HG03103 (cell line): ENCODE results near the gene NLGN3.
A peak's percentile ranks its signal among the peaks of the same experiment; 100 is the strongest.

Source experiments
- ATAC-seq: cut with Tn5 transposase; IDR thresholded peaks from one replicate; pipeline ENCODE4 v1.9.1; 2021; ENCODE audit warnings: low read depth; ENCODE audit not compliant: unreplicated experiment

NLGN3 gene

DNA sequence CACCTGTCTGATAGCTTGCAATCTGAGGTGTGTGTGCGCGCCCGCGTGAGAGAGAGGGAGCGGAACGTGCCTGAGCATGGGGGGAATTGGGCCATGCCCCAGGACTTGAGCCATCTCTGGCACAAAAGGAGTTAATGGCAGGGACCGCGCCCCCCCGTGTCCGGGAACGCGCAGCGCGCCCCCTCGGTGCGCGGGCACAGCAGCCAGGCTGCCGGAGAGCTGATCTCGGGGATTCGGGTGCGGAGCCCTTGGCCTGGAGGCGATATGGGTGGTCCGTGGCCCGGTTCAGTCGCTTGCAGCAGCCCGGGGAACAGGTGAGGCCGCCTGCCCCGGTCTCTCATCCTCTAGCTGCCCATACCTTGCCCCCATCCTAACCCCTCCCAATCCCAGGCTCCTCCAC lies at the start of gene NLGN3:
Gene NLGN3, plus strand, starts transcription at position 191 of the 400 bp plus-strand sequence. CDS start 2,909 bp downstream, outside the sequence.
- ATAC-seq = no peak

DNA sequence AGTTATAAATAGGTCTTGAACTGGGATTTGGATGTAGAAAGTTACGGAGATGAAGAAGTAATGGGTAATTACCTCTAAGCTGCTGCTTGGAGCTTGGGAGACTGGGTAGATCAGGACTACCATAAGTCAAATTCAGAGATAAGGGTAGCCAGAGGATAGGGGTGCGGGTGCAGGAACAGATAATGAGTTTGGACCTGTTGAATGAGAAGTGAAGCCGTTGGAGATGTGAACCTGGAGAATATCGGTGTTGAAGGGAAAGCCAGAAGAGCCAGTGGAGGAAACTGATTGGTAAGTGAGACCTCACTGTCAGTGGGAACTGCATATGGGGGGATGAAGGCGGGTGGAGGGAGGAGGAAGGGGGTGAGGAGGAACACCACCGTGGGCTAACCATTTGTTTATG lies 49.6 kb upstream of the NLGN3 start:
- ATAC-seq = no peak

DNA sequence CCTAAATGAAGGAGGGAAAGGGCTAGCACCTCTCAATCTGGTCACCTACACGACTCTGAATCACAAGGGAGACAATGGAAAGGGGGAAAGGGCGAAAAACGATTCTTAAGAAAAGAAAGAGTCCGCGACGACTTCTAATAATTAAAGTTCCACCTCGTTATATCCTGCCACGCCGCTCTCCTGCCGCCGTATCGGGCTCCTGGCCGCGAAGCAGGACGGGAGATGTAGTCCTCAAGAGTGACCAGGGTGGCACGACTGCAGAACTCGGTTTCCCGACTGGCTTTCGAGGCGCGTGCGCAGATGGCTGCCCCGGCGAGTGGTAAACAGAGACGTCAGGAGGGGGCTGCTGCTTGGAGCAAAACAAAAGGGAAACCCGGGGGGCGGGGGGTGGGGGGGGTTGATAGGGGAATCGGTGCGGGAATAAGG lies 49.1 kb upstream of the NLGN3 start, which contains the start of gene FOXO4:
Gene FOXO4, plus strand, starts transcription at position 297 of the 426 bp plus-strand sequence. CDS start 678 bp downstream, outside the sequence.
- ATAC-seq = peak; percentile 86

DNA sequence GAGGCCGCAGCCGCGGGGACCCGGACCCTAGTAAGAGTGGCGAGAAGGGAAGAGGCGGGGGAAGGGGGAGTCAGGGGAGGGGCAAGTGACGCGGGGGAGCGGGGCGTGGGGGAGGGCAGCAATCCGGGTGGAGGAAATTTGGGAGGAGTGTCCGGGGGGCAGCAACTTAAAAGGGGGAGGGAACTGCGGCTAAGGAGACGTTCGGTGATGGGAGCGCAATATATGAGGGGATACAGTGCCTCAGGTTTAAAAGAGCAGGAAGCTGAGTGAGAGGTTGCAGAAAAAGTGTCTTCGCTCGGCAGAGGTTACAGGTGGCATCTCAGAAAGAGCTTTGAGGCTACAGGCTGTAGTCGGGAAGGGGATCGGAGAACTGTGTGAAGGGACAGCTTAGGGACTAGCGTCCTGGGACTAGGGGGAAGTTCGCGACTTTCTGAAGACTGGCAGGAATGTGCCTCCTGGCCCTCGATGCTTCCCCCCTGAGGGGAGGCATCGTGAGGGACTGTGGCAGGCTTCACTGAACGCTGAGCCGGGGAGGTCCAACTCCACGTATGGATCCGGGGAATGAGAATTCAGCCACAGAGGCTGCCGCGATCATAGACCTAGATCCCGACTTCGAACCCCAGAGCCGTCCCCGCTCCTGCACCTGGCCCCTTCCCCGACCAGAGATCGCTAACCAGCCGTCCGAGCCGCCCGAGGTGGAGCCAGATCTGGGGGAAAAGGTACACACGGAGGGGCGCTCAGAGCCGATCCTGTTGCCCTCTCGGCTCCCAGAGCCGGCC lies 48.5 kb upstream of the NLGN3 start:
- ATAC-seq = peak; percentile 19

DNA sequence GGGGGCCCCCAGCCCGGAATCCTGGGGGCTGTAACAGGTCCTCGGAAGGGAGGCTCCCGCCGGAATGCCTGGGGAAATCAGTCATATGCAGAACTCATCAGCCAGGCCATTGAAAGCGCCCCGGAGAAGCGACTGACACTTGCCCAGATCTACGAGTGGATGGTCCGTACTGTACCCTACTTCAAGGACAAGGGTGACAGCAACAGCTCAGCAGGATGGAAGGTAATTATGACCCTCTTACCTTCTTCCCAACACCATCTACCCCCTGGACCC lies 47.9 kb upstream of the NLGN3 start:
- no peak for ATAC-seq

DNA sequence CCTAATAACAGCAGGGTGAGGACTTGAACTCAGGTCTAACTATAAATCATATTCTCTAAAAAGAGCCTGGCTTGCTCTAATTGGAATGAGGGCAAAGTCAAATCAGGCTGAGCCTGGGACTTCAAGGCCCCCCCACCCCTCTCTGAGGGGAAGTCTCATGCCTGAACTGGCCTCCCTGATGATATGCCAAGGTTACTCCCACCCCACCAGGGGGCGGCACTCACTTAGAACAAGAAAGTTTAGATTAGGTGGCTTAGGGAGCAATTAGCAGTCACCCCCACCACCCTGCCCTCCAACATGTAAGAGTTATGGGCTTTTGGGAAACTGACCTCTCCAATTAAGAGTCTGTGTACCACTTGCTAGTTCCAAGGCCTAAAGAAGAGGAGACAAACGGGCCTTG lies 46.3 kb upstream of the NLGN3 start:
- ATAC-seq = no peak

DNA sequence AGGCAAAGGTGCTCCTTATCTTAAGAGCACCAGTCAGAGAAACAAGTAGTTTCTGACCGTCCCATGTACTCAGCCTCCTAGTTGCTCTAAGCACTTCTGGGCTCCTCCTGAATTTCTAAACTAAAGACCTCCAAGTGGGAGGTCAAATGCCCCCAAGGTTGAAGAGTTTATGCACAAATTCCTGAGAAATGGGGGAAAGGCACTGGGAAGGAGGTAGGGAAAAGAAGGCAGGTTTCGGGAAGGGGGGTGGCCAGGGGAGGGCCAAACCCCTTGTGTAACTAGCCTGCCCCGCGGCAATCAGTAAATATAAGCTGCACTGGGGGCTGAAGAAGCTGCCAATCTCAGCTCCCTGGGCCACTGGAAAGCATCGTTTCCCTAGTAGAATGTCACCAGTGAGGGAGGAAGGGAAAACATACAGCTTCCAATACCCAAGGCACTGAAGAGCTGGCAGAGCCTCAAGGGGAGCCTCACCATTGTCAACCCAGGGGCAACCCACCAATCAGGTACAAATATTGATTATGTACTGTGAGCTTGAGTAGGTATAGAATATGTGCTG lies 45.6 kb upstream of the NLGN3 start:
- no peak for ATAC-seq

DNA sequence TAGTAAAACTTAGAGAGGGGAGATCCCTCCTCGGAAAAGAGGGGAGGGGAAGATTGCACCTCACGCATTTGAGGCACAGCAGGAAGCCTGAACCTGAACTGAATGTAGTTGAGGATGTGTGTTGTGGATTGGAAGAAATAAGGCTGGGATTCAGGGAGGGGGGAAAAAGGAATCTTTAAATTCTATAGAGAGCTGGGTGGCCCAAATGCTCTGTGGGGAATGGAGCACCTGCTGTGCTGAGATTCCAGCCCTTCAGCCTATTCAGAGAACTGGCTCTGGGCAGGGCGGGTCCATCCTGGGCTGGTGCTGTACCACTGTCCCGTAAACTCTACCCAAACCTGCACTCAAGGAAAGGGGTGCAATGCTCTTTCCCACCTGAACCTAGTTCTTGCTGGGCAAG lies 44.9 kb upstream of the NLGN3 start:
- ATAC-seq = no peak

DNA sequence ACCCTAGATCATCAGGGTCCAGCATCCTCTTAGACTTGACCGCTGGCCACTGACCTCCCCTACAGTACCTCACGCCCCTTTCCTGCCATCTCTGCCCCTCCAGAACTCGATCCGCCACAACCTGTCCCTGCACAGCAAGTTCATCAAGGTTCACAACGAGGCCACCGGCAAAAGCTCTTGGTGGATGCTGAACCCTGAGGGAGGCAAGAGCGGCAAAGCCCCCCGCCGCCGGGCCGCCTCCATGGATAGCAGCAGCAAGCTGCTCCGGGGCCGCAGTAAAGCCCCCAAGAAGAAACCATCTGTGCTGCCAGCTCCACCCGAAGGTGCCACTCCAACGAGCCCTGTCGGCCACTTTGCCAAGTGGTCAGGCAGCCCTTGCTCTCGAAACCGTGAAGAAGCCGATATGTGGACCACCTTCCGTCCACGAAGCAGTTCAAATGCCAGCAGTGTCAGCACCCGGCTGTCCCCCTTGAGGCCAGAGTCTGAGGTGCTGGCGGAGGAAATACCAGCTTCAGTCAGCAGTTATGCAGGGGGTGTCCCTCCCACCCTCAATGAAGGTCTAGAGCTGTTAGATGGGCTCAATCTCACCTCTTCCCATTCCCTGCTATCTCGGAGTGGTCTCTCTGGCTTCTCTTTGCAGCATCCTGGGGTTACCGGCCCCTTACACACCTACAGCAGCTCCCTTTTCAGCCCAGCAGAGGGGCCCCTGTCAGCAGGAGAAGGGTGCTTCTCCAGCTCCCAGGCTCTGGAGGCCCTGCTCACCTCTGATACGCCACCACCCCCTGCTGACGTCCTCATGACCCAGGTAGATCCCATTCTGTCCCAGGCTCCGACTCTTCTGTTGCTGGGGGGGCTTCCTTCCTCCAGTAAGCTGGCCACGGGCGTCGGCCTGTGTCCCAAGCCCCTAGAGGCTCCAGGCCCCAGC lies 43.8 kb upstream of the NLGN3 start:
- no peak for ATAC-seq

DNA sequence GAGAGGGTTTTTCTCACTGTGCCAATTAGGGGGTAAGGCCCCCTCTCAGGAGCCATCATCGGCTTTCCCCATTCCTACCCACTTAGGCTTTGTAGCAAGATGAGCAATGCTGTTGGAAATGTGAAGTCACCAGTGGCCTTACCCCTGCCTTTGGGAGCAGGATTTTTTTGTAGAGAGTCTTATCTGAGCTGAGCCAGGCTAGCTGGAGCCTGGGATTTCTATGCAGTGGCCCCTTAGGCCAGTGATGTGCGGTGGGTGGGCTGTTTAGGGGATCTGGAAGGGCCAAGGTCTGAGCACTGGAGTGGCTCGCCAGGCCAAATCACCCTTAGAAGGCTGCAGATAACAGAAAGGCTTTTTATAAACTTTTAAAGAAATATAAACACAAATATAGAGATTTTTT lies 42.3 kb upstream of the NLGN3 start:
- ATAC-seq = no peak

DNA sequence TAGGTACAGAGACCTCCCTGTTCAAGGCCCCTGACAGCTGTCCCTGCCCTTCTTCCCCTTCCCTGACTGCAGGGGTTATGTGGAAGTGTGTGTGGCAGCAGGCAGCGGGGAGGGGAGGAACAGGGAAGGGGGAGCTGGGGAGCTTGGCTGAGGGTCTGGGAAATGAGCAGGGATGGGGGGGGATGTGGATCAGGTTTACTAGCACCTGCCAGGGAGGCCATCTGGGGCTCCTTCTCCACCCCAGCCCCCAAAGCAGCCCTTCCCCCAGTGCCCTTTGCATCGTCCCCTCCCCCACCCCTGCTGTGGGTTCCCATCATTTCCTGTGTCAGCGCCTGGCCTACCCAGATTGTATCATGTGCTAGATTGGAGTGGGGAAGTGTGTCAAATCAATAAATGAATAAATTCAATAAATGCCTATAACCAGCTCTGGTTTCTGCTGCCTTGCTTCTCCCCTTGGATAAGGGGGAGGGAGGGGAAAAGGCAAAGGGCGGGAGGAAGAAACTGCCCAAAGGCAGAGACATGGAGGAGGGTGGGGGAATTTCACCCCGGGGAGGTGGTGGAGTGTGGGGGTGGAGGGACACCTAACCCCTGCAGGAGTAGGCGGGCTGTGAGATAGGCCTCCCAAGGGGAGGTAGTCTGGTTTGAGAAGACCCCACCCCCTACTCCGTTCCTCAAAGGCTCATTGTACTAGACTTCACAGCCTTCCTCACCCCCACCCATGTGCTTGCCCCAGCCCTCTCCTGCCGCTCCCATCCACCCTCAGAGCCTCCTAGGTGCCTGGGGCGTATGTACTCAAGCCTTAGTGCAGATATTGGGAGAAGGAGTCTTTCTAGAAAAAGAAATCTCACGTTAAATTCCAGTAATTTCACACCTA lies 41.3 kb upstream of the NLGN3 start:
- no peak for ATAC-seq

DNA sequence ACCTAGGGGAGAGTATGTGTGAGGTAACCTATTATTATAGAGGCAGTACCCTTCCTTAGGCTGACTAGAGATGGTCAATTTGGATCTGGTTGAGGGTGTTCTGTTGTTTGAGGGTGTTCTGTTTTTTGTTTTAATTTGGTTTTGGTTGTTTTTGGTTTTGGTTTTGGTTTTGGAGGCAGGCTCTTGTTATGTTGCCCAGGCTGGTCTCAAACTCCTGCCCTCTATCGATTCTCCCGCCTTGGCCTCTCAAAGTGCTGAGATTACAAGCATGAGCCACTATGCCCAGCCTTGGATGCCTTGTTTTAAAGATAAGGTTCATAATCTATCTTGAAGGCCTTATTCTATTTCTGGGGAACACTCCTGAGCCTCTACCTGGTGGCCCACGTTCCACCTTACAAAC lies 39.0 kb upstream of the NLGN3 start:
- no peak for ATAC-seq

DNA sequence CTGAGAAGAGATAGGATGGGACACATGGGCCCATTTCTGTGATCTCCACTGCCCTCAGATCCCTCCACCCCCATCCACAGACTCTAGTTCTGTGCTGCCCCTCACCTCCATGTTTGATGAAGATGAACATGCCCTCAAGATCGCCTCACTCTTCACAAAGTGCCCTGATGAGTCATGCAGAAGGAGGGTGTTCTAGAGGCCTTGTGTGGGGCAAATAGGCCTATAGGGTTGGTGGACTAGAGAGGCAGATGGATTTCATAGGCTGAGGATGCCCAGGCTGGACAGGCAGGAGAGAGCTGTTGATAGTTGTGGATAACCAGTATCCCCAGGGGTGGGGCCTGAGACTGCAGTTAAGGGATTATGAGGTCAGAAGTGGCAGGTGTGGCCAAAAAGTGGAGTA lies 38.2 kb upstream of the NLGN3 start, which contains the start of gene CXorf65:
Gene CXorf65, minus strand, starts transcription at position 314 of the 400 bp plus-strand sequence. Its CDS starts 184 bp downstream, at position 130.
- ATAC-seq = no peak

DNA sequence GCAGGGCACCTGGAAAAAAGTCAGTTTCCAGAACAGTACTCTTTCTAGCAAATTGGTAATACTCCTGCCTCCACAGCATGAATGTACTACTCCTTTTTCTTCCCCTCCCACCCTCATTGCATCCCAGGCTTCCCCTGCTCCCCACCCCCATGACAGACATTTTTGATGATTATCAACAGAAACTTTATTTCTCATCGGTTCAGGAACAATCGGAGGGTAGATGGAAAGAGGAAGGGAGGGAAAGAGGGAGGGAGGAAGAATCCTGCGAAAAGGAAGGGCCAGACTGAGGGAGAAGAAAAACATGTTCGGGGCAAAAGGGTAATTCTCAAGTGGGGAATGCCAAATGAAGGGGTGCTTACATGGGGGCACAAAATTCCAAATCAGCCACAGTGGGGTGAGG lies 37.4 kb upstream of the NLGN3 start:
- ATAC-seq = no peak

DNA sequence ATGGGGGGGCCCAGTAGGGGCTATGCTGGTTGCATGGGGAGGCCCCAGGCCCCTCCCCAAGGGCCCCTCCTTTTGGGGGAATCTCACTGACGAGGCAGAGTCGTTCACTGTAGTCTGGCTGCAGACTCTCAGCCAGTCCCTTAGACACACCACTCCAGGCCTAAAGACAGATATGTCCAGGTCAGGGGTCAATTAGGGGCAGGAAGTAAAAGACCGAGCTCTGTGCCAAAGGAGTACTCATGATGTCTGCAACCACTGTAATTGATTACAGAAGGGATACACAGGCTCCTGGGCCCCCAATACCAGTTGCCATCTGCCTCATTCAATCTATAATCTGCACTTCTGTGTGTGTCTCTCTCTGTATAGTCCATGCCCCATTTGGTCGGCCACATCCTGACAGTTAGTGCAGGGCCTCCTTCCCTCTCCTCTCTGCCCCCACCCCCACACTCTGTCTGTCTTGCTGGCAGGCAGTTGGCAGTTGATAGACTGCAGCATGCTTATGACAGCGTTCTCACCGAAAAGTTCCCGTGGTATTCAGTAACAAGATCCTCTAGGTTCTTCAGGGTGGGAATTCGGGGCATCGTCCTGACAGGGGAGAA lies 36.8 kb upstream of the NLGN3 start:
- ATAC-seq = no peak

DNA sequence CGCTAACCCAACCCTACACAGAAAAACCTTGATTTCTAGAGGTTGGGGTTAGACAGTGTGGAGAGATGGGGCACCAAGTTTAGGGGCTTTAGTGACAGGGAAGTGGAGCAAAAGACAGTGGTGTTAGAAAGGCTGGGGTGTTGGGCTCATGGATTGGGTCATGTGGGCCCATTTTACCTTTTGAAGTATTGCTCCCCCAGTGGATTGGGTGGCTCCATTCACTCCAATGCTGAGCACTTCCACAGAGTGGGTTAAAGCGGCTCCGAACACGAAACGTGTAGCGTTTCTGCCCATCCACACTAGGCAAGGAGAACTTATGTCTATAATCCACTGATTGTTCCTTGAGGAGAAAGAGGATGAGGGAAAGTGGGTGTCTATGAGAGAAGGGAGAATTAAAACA lies 35.6 kb upstream of the NLGN3 start:
- ATAC-seq = no peak

DNA sequence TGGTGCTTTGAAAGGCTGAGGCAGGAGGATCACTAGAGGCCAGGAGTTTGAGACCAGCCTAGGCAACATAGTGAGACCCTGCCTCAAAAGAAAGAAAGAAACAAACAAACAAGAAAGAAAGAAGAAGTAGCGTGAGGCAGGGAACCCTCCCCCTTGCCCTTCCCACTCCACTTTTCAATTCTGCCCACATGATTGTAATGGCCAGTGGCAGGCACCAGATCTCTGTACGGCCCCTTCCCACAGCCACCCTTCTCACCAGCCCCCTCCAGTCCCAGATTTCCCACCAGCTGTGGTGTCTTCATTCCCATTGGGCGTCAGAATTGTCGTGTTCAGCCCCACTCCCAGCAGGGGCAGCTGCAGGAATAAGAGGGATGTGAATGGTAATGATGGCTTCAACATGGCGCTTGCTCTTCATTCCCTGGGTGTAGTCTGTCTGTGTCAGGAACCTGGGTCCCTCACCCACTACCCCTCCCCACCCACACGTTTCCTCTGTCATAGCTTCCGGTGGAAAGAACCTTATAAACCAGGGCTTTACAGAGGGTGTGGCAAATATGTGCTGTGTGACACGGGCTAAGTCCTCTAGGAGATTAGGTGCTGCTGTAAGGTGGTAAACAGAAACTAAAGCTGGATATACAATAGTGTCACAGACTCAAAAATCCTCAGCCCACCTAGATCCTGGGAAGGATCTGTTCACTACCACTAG lies 33.3 kb upstream of the NLGN3 start, which contains the start of gene IL2RG:
Gene IL2RG, minus strand, starts transcription at position 437 of the 703 bp plus-strand sequence. Its CDS starts 38 bp downstream, at position 399.
- peak; percentile 89 for ATAC-seq

DNA sequence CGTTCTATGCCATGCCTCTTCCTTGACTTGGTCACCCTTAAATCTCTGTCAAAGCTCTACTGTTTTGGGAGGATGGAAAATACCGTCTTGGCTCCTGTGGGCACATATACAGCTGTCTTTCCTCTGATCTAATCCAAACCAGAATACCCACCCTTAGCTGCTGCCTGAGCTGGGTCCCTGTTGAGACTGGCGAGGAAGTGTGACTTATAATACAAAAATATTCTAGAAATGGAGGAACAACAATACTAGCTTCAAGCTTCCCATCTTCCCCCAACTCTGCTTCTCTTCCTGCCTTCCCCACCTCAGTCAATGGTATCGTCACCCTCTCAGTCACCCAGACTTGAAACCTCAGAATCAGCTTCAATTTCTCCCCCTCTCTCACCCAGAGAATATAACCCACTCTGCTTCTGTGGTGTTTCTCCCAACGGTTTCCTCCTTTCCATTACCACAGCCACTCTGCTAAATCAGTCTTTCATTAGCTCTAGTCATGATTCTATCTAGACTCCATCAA lies 32.7 kb upstream of the NLGN3 start:
- no peak for ATAC-seq

DNA sequence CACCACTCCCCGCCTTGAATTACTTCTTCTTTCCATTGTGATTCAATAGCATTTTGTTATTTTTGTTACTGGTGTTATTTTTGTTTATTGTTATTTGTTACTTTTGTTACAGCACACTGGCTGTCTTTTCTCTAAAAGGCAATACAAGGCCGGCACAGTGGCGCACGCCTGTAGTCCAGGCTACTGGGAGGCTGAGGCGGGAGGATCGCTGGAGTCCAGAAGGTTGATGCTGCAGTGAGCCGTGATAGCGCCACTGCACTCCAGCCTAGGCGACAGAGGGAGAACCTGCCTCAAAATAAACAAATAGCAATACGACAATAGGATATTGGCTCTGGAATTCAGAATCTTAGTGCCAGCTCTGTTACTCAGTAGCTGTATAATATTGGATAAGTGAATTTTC lies 27.3 kb upstream of the NLGN3 start:
- no peak for ATAC-seq
